ENCODE results near the gene TFF1. TPM values are rescaled to one million over a fixed set of nuclear protein-coding genes. Genes with fewer than 3 reads are reported as not detected.

TFF1 gene
- total and polyA plus RNA-seq, 11 donors: not detected

GRCh38 chr21:42373196-42373907 lies 7.0 kb upstream of the TFF1 start:
- ATAC-seq (no peak), DNase-seq (no peak)
- H3K27me3 ChIP-seq: peaks cover 0 to 40% (median 5%) of the 10 kb centered on the region in 9 donors
- TF ChIP-seq CTCF (IDR thresholded peaks at IDR 0.05) (no peak), POLR2A (IDR thresholded peaks at IDR 0.05) (no peak)
- H3K9me3 ChIP-seq: no peaks in the 10 kb centered on the region
- intact Hi-C loops (cut with DNase I): no loop called here
- 73 to 80% (median 76%) methylated on average over 19 to 25 of the region's 25 CpGs for WGBS, 4 donors
- no peaks in the 10 kb centered on the region for H3K4me1 ChIP-seq
- no peak overlapping the region for H3K4me3 ChIP-seq
- H3K27ac ChIP-seq: no peak overlapping the region
- no peaks in the 10 kb centered on the region for H3K36me3 ChIP-seq

GRCh38 chr21:42370894-42371654 lies 4.7 kb upstream of the TFF1 start:
- intact Hi-C loops (cut with DNase I): no loop called here
- H3K27ac ChIP-seq: no peak overlapping the region
- 76 to 82% (median 79%) methylated on average over 18 of the region's 18 CpGs for WGBS, 4 donors
- H3K36me3 ChIP-seq: no peaks in the 10 kb centered on the region
- H3K4me3 ChIP-seq: no peak overlapping the region
- no peak for DNase-seq
- peaks cover 0 to 36% (median 0%) of the 10 kb centered on the region in 9 donors for H3K27me3 ChIP-seq
- H3K4me1 ChIP-seq: no peaks in the 10 kb centered on the region
- no peaks in the 10 kb centered on the region for H3K9me3 ChIP-seq
- no peak for TF ChIP-seq POLR2A (IDR thresholded peaks at IDR 0.05)
- no peak for TF ChIP-seq CTCF (IDR thresholded peaks at IDR 0.05)
- ATAC-seq: no peak

GRCh38 chr21:42369821-42370220 lies 3.5 kb upstream of the TFF1 start:
- Histone ChIP-seq H3K36me3 (no peaks in the 10 kb centered on the region), H3K4me3 (no peak overlapping the region), H3K9me3 (no peaks in the 10 kb centered on the region), H3K4me1 (no peaks in the 10 kb centered on the region), H3K27ac (no peak overlapping the region), H3K27me3 (peaks cover 0 to 34% (median under 1%) of the 10 kb centered on the region in 9 donors)
- DNase-seq: no peak
- 48 to 61% (median 56%) methylated on average over 10 to 16 of the region's 16 CpGs for WGBS, 4 donors
- no peak for ATAC-seq
- TF ChIP-seq POLR2A (IDR thresholded peaks at IDR 0.05): no peak
- no peak for TF ChIP-seq CTCF (IDR thresholded peaks at IDR 0.05)
- intact Hi-C loops (cut with DNase I): no loop called here

GRCh38 chr21:42367367-42368165 lies 1.2 kb upstream of the TFF1 start:
- H3K27ac ChIP-seq: no peak overlapping the region
- no peak for TF ChIP-seq POLR2A (IDR thresholded peaks at IDR 0.05)
- no peak for TF ChIP-seq CTCF (IDR thresholded peaks at IDR 0.05)
- no peak overlapping the region for H3K4me3 ChIP-seq
- 85 to 91% (median 90%) methylated on average over 14 of the region's 14 CpGs for WGBS, 4 donors
- no peaks in the 10 kb centered on the region for H3K4me1 ChIP-seq
- H3K36me3 ChIP-seq: no peaks in the 10 kb centered on the region
- DNase-seq (no peak), ATAC-seq (no peak)
- peaks cover 0 to 37% (median 6%) of the 10 kb centered on the region in 9 donors for H3K27me3 ChIP-seq
- intact Hi-C loops (cut with DNase I): no loop called here
- no peaks in the 10 kb centered on the region for H3K9me3 ChIP-seq
